Measurements from ENCODE around the gene MSI2.

GRCh38 chr17:57326764-57327163 lies 70.4 kb downstream of the MSI2 start:
- no peak for TF ChIP-seq CTCF (IDR thresholded peaks at IDR 0.05)
- no peak for TF ChIP-seq POLR2A (IDR thresholded peaks at IDR 0.05)
- TF ChIP-seq POLR2AphosphoS5 (IDR thresholded peaks at IDR 0.05), result no peak
- no peak for TF ChIP-seq EP300 (IDR thresholded peaks at IDR 0.05)

Data from sigmoid colon (tissue), 4 donors.